H1 (cell line): ENCODE results near the gene TMEM164. TPM values are rescaled to one million over a fixed set of nuclear protein-coding genes. Genes with fewer than 3 reads are reported as not detected.

Source experiments
- CTCF ChIA-PET: fragments of 300-600 bp; sonication (Branson Sonifier 250); formaldehyde crosslinking; loops from one replicate; lab custom pipeline; 2021; ENCODE audit not compliant: partially characterized antibody; lab: Charles Lee
- POLR2A ChIA-PET: fragments of 300-600 bp; sonication (Branson Sonifier 250); formaldehyde crosslinking; loops from one replicate; lab custom pipeline; 2021; ENCODE audit warnings: inconsistent platforms; ENCODE audit not compliant: partially characterized antibody; lab: Charles Lee
- DNase-seq, 2 experiments: peaks; one replicate each; pipeline versions ENCODE4 v3.0.0 to v3.0.0-alpha.2; 2010 to 2022; ENCODE audit warnings: low spot score in 2 of 2, low read depth in 1 of 2, mixed read lengths in 1 of 2
- FAIRE-seq: peaks from 2 replicates; lab custom pipeline; 2011; peaks lifted over from hg19 to GRCh38; lab: Jason Lieb, UNC
- H2AFZ ChIP-seq: 2 replicates; pipeline ENCODE4 v1.8.1; 2012; ENCODE audit warnings: low read length, inconsistent platforms
- H2AK5ac ChIP-seq: 2 replicates; pipeline ENCODE4 v1.6.1; 2013; ENCODE audit warnings: low read depth, low read length
- H2BK120ac ChIP-seq: replicated peaks from 2 replicates; pipeline ENCODE3; 2013; ENCODE audit warnings: low read depth, low read length, inconsistent platforms
- H2BK12ac ChIP-seq: 2 replicates; pipeline ENCODE4 v1.6.1; 2013; ENCODE audit warnings: low read depth, low read length
- H2BK15ac ChIP-seq: 2 replicates; pipeline ENCODE4 v1.6.1; 2013; ENCODE audit warnings: low read length
- H2BK20ac ChIP-seq: 2 replicates; pipeline ENCODE4 v1.6.1; 2013; ENCODE audit warnings: low read length
- H2BK5ac ChIP-seq: 2 replicates; pipeline ENCODE4 v1.6.1; 2013; ENCODE audit warnings: low read depth, low read length
- H3K14ac ChIP-seq: 2 replicates; pipeline ENCODE4 v1.6.1; 2013; ENCODE audit warnings: inconsistent platforms; ENCODE audit not compliant: insufficient read length
- H3K18ac ChIP-seq: 2 replicates; pipeline ENCODE4 v1.6.1; 2013; ENCODE audit warnings: low read length; ENCODE audit errors: extremely low read depth
- H3K23ac ChIP-seq: 2 replicates; pipeline ENCODE4 v1.6.1; 2013; ENCODE audit warnings: inconsistent platforms; ENCODE audit not compliant: insufficient read length
- H3K23me2 ChIP-seq: 2 replicates; pipeline ENCODE4 v1.6.1; 2013; ENCODE audit warnings: low read depth, low read length
- H3K27ac ChIP-seq: 2 replicates; pipeline ENCODE4 v1.6.1; 2011; ENCODE audit warnings: low read depth, low read length, inconsistent platforms
- H3K27me3 ChIP-seq, 4 experiments: replicated peaks in 1 of 4; 1 replicate in 1 of 4; 2 replicates in 3 of 4; pipeline versions ENCODE4 v1.6.1 to v1.8.1; 2011 to 2013; ENCODE audit warnings: low read length in 3 of 4, mild to moderate bottlenecking in 3 of 4, inconsistent platforms in 2 of 4, mixed read lengths in 2 of 4, moderate library complexity in 1 of 4; ENCODE audit not compliant: control insufficient read depth in 3 of 4, insufficient read depth in 3 of 4; ENCODE audit errors: extremely low read depth in 1 of 4
- H3K36me3 ChIP-seq, 4 experiments: 2 replicates each; pipeline versions ENCODE4 v1.6.1 to v1.8.1; 2011 to 2013; ENCODE audit warnings: mild to moderate bottlenecking in 4 of 4, low read length in 3 of 4, moderate library complexity in 2 of 4, control low read depth in 1 of 4, inconsistent platforms in 1 of 4; ENCODE audit not compliant: insufficient read depth in 4 of 4, control insufficient read depth in 2 of 4
- H3K4ac ChIP-seq: replicated peaks from 2 replicates; pipeline ENCODE3; 2013; ENCODE audit warnings: low read length, low read depth, mixed read lengths, inconsistent platforms; ENCODE audit not compliant: insufficient read length
- H3K4me1 ChIP-seq, 4 experiments: replicated peaks in 1 of 4; 1 replicate in 1 of 4; 2 replicates in 3 of 4; pipeline versions ENCODE4 v1.6.1 to v1.8.1; 2011 to 2013; ENCODE audit warnings: low read length in 3 of 4, inconsistent platforms in 2 of 4, mixed read lengths in 1 of 4; ENCODE audit not compliant: insufficient read depth in 4 of 4, control insufficient read depth in 3 of 4
- H3K4me2 ChIP-seq, 2 experiments: 2 replicates each; pipeline versions ENCODE4 v1.6.1 to v1.8.1; 2011 to 2013; ENCODE audit warnings: low read depth in 2 of 2, low read length in 2 of 2, control low read depth in 1 of 2, inconsistent platforms in 1 of 2, mild to moderate bottlenecking in 1 of 2; ENCODE audit not compliant: insufficient read depth in 1 of 2
- H3K4me3 ChIP-seq, 4 experiments: fragments of 200-600, 300-600 bp in 1 of 4; sonication (generic), shearing (Covaris generic), sonication (Bioruptor Twin) in 1 of 4; 2 replicates each; pipeline versions ENCODE4 v1.5.1 to v1.8.1; 2011 to 2016; ENCODE audit warnings: low read length in 4 of 4, low read depth in 3 of 4, control low read depth in 2 of 4, inconsistent platforms in 2 of 4, mild to moderate bottlenecking in 2 of 4, mixed read lengths in 1 of 4, moderate library complexity in 1 of 4; ENCODE audit not compliant: insufficient read depth in 2 of 4; ENCODE audit errors: extremely low read depth in 1 of 4
- H3K56ac ChIP-seq: replicated peaks from 2 replicates; pipeline ENCODE3; 2013; ENCODE audit warnings: low read depth, mild to moderate bottlenecking, mixed read lengths, low read length, inconsistent platforms; ENCODE audit not compliant: insufficient read length
- H3K79me1 ChIP-seq: 2 replicates; pipeline ENCODE4 v1.6.1; 2013; ENCODE audit warnings: low read depth, low read length, control low read depth
- H3K79me2 ChIP-seq, 2 experiments: 2 replicates each; pipeline versions ENCODE4 v1.6.1 to v1.8.1; 2012 to 2013; ENCODE audit warnings: low read length in 2 of 2, mild to moderate bottlenecking in 2 of 2, inconsistent platforms in 1 of 2; ENCODE audit not compliant: insufficient read depth in 2 of 2, control insufficient read depth in 1 of 2
- H3K9ac ChIP-seq, 4 experiments: replicated peaks in 1 of 4; 1 replicate in 1 of 4; 2 replicates in 3 of 4; pipeline versions ENCODE4 v1.6.1 to v1.8.1; 2011 to 2013; ENCODE audit warnings: low read depth in 3 of 4, low read length in 3 of 4, control low read depth in 2 of 4, mild to moderate bottlenecking in 2 of 4, moderate library complexity in 2 of 4, inconsistent platforms in 1 of 4; ENCODE audit errors: extremely low read depth in 1 of 4
- H3K9me3 ChIP-seq, 2 experiments: 2 replicates each; pipeline versions ENCODE4 v1.6.1 to v1.8.1; 2012 to 2013; ENCODE audit warnings: mild to moderate bottlenecking in 2 of 2, moderate library complexity in 2 of 2, control low read depth in 1 of 2, inconsistent platforms in 1 of 2, low read depth in 1 of 2, low read length in 1 of 2, mixed read lengths in 1 of 2; ENCODE audit not compliant: insufficient read depth in 2 of 2
- H4K20me1 ChIP-seq, 2 experiments: replicated peaks in 1 of 2; 2 replicates each; pipeline versions ENCODE3 to v1.8.1; 2011 to 2013; ENCODE audit warnings: inconsistent platforms in 2 of 2, low read length in 2 of 2, mild to moderate bottlenecking in 1 of 2; ENCODE audit not compliant: insufficient read depth in 2 of 2, control insufficient read depth in 1 of 2
- H4K5ac ChIP-seq: 2 replicates; pipeline ENCODE4 v1.6.1; 2013; ENCODE audit warnings: low read length, low read depth, mixed read lengths, inconsistent platforms; ENCODE audit not compliant: insufficient read length
- H4K8ac ChIP-seq: 2 replicates; pipeline ENCODE4 v1.8.0; 2013; ENCODE audit warnings: mild to moderate bottlenecking, moderate library complexity, low read length, inconsistent platforms; ENCODE audit not compliant: insufficient read depth; ENCODE audit errors: extremely low read depth
- H4K91ac ChIP-seq: replicated peaks from 2 replicates; pipeline ENCODE3; 2013; ENCODE audit warnings: low read length, mixed read lengths, inconsistent platforms; ENCODE audit not compliant: insufficient read length
- BCL11A ChIP-seq, 2 experiments: IDR thresholded peaks; one replicate each; pipeline ENCODE4 v1.6.1; 2011; ENCODE audit warnings: low read depth in 2 of 2, low read length in 2 of 2, mild to moderate bottlenecking in 2 of 2
- FOSL1 ChIP-seq: IDR thresholded peaks from 2 replicates; pipeline ENCODE4 v1.6.1; 2011; ENCODE audit warnings: mild to moderate bottlenecking, low read depth, low read length, moderate library complexity; ENCODE audit not compliant: insufficient read depth
- HDAC6 ChIP-seq: IDR thresholded peaks from one replicate; pipeline ENCODE4 v1.7.1; 2012; ENCODE audit warnings: low read depth, mild to moderate bottlenecking, inconsistent platforms, low read length, moderate library complexity
- NRF1 ChIP-seq: IDR thresholded peaks from 2 replicates; pipeline ENCODE4 v1.6.1; 2011; ENCODE audit warnings: mild to moderate bottlenecking, low read depth, low read length, improper control_type of control experiment
- POU5F1 ChIP-seq: IDR thresholded peaks from 2 replicates; pipeline ENCODE4 v1.6.1; 2011; ENCODE audit warnings: low read depth, mild to moderate bottlenecking, low read length, moderate library complexity
- SAP30 ChIP-seq: fragments of 300-600 bp; sonication (generic); IDR thresholded peaks from 2 replicates; pipeline ENCODE4 v1.7.1; 2012; ENCODE audit warnings: low read length, moderate library complexity, mild to moderate bottlenecking, inconsistent platforms; ENCODE audit not compliant: insufficient read depth, insufficient replicate concordance
- SUZ12 ChIP-seq: fragments of 200-600 bp; sonication (generic); IDR thresholded peaks from 2 replicates; pipeline ENCODE4 v1.6.1; 2012; ENCODE audit warnings: mild to moderate bottlenecking, inconsistent platforms, low read length, moderate library complexity, mixed read lengths
- TBP ChIP-seq: IDR thresholded peaks from 2 replicates; pipeline ENCODE4 v1.6.1; 2011; ENCODE audit warnings: low read depth, low read length, improper control_type of control experiment
- polyA plus RNA-seq, 7 experiments: library from polyadenylated mRNA; depleted of rRNA in 3 of 7; stranded (reverse) in 5 of 7; unstranded in 2 of 7; fragments of >200 nt in 5 of 7; fragments of 200-250 nt in 2 of 7; gene quantifications; 1 replicate in 5 of 7; 2 replicates in 1 of 7; 4 replicates in 1 of 7; pipeline versions ENCODE4 v1.2.1 to v1.2.3, GENCODE V29; 2011 to 2013; ENCODE audit warnings: missing spikeins in 2 of 7, mixed read lengths in 2 of 7
- total RNA-seq: library from RNA; stranded (reverse); fragmentation: NEBNext Ultra II Directional; extraction: Animal tissue kit (Norgen Biotek cat#: 25700); gene quantifications from 2 replicates; pipeline ENCODE4 v1.2.1, GENCODE V29; 2021

TMEM164 gene
- total and polyA plus RNA-seq, 2 of the 8 experiments (the other 6 are each of a cell fraction or from before 2014, with no cell fraction given): 7.3 to 14.8 TPM

GRCh38 chrX:110042496-110042895 lies 39.6 kb downstream of the TMEM164 start:
- ChIA-PET POLR2A (no interaction called here), CTCF (no interaction called here)
- no peak overlapping the region for H3K27ac ChIP-seq
- no peaks in the 10 kb centered on the region for H3K9me3 ChIP-seq
- no peak for FAIRE-seq
- H3K36me3 ChIP-seq: no peaks in the 10 kb centered on the region
- H3K4me2 ChIP-seq: no peak overlapping the region
- no peak overlapping the region for H3K14ac ChIP-seq
- H3K9ac ChIP-seq: no peak overlapping the region
- no peak overlapping the region for H3K23ac ChIP-seq
- no peak overlapping the region for H2BK12ac ChIP-seq
- no peak overlapping the region for H2AK5ac ChIP-seq
- no peaks in the 10 kb centered on the region for H3K23me2 ChIP-seq
- H3K4me1 ChIP-seq: peaks cover 0 to 9% (median 2%) of the 10 kb centered on the region in 4 experiments; a peak in 3 of 7 replicates
- no peak overlapping the region for H4K8ac ChIP-seq
- no peak overlapping the region for H2BK120ac ChIP-seq
- no peaks in the 10 kb centered on the region for H3K27me3 ChIP-seq
- H3K4me3 ChIP-seq: no peak overlapping the region
- H2AFZ ChIP-seq: no peak overlapping the region
- H2BK15ac ChIP-seq: no peak overlapping the region
- no peak overlapping the region for H3K56ac ChIP-seq
- DNase-seq: no peak
- no peak overlapping the region for H4K5ac ChIP-seq
- H3K18ac ChIP-seq: no peak overlapping the region
- no peak for TF ChIP-seq SAP30
- TF ChIP-seq HDAC6: no peak
- no peak for TF ChIP-seq BCL11A (IDR thresholded peaks at IDR 0.05; ENCODE audit: low read depth in 2 of 2, low read length in 2 of 2)
- TF ChIP-seq TBP: no peak
- TF ChIP-seq SUZ12: no peak
- TF ChIP-seq POU5F1: no peak
- TF ChIP-seq FOSL1: no peak
- no peak for TF ChIP-seq NRF1
- TF ChIP-seq, all 59 proteins: peak for 0
- Histone ChIP-seq H2BK20ac (no peak overlapping the region), H4K20me1 (peaks cover 0 to 1% of the 10 kb centered on the region in 2 experiments), H3K4ac (no peak overlapping the region), H4K91ac (no peak overlapping the region), H2BK5ac (no peak overlapping the region), H3K79me1 (no peaks in the 10 kb centered on the region), H3K79me2 (no peaks in the 10 kb centered on the region)
